A549 (cell line): ENCODE measurements around the gene COPZ1. TPM values are rescaled to one million over a fixed set of nuclear protein-coding genes. Genes with fewer than 3 reads are reported as not detected.
"Not testable (repeated sequence)": the region's sequence is repeated elsewhere in the genome, so short reads cannot be mapped to it uniquely, and the experiment has no call there.

Source experiments
- ATAC-seq, 2 experiments: fragments of 200-7000 bp in 1 of 2; fragments of >200 bp in 1 of 2; cut with Nextera tagmentation in 1 of 2; cut with Tn5 transposase in 1 of 2; 3 replicates each; pipeline versions ENCODE4 v1.8.0 to v1.9.1; 2018 to 2020; ENCODE audit warnings: mild to moderate bottlenecking in 1 of 2, moderate library complexity in 1 of 2
- CTCF ChIA-PET: fragments of 300-600 bp; sonication (Branson Sonifier 250); formaldehyde crosslinking; extraction: SDS; loops from one replicate; lab custom pipeline; 2021; ENCODE audit warnings: antibody characterized with exemption, inconsistent platforms; lab: Yijun Ruan, JAX
- POLR2A ChIA-PET: fragments of 350-600 bp; formaldehyde crosslinking; extraction: SDS; loops from one replicate; lab custom pipeline; 2021; ENCODE audit warnings: antibody characterized with exemption, inconsistent platforms; lab: Yijun Ruan, JAX
- DNase-seq, 2 experiments: peaks; one replicate each; pipeline versions ENCODE4 v3.0.0 to v3.0.0-alpha.2; 2011 to 2016; ENCODE audit warnings: low read depth in 1 of 2, low spot score in 1 of 2
- FAIRE-seq: peaks from 2 replicates; lab custom pipeline; 2011; peaks lifted over from hg19 to GRCh38; lab: Jason Lieb, UNC
- H3K27ac ChIP-seq, 2 experiments: fragments of >200 bp; sonication (Bioruptor Twin); formaldehyde crosslinking; 3 replicates each; pipeline ENCODE4 v1.5.1; 2016 to 2017
- H3K4me1 ChIP-seq: fragments of >200 bp; sonication (Bioruptor Twin); formaldehyde crosslinking; 3 replicates; pipeline ENCODE4 v1.6.1; 2016
- H3K4me2 ChIP-seq: fragments of >200 bp; sonication (Bioruptor Twin); formaldehyde crosslinking; 3 replicates; pipeline ENCODE4 v1.6.1; 2016
- H3K4me3 ChIP-seq: fragments of >200 bp; sonication (Bioruptor Twin); formaldehyde crosslinking; 3 replicates; pipeline ENCODE4 v1.5.1; 2016
- H3K9me3 ChIP-seq: fragments of >200 bp; sonication (Bioruptor Twin); formaldehyde crosslinking; 3 replicates; pipeline ENCODE4 v1.6.1; 2016
- BCL3 ChIP-seq: fragments of >200 bp; sonication (Bioruptor Twin); formaldehyde crosslinking; IDR thresholded peaks from 3 replicates; pipeline ENCODE4 v1.6.1; 2016
- BHLHE40 ChIP-seq: IDR thresholded peaks from 2 replicates; pipeline ENCODE4 v1.6.1; 2012; ENCODE audit warnings: low read depth, low read length, inconsistent platforms
- CBX2 ChIP-seq: fragments of 200-600 bp; sonication (generic); IDR thresholded peaks from 2 replicates; pipeline ENCODE4 v1.6.1; 2016; ENCODE audit warnings: low read depth, mild to moderate bottlenecking, borderline replicate concordance
- CHD2 ChIP-seq: fragments of 150-350 bp; IDR thresholded peaks from 2 replicates; pipeline ENCODE4 v1.6.1; 2014; ENCODE audit warnings: low read length; ENCODE audit not compliant: partially characterized antibody
- CHD4 ChIP-seq: fragments of 200-600 bp; sonication (generic); IDR thresholded peaks from 2 replicates; pipeline ENCODE4 v1.6.1; 2016; ENCODE audit warnings: antibody characterized with exemption, mild to moderate bottlenecking, borderline replicate concordance
- ELK1 ChIP-seq: fragments of 150-350 bp; IDR thresholded peaks from 2 replicates; pipeline ENCODE4 v1.6.1; 2014; ENCODE audit warnings: low read depth, mild to moderate bottlenecking, low read length
- FOSB ChIP-seq: fragments of 250-450 bp; sonication (Bioruptor Pico); IDR thresholded peaks from 2 replicates; pipeline ENCODE4 v1.5.0; 2020; ENCODE audit warnings: mild to moderate bottlenecking, moderate library complexity
- HEYL ChIP-seq: fragments of 250-450 bp; sonication (Bioruptor Pico); IDR thresholded peaks from 2 replicates; pipeline ENCODE4 v1.8.0; 2021; ENCODE audit warnings: mild to moderate bottlenecking, moderate library complexity
- HMGXB4 ChIP-seq: fragments of 250-450 bp; sonication (Bioruptor Pico); IDR thresholded peaks from 2 replicates; pipeline ENCODE4 v1.5.0; 2021; ENCODE audit warnings: mild to moderate bottlenecking, moderate library complexity, borderline replicate concordance
- KDM1A ChIP-seq: fragments of 200-600 bp; sonication (generic); IDR thresholded peaks from 2 replicates; pipeline ENCODE4 v1.6.1; 2016; ENCODE audit warnings: low read depth, mild to moderate bottlenecking
- KDM5A ChIP-seq: fragments of 200-600 bp; sonication (generic); IDR thresholded peaks from 2 replicates; pipeline ENCODE4 v1.6.1; 2016; ENCODE audit warnings: antibody characterized with exemption, mild to moderate bottlenecking
- MAFK ChIP-seq: fragments of 450-650 bp; IDR thresholded peaks from 2 replicates; pipeline ENCODE4 v1.6.1; 2014; ENCODE audit not compliant: partially characterized antibody
- MAX ChIP-seq: IDR thresholded peaks from 2 replicates; pipeline ENCODE4 v1.6.1; 2012
- MYC ChIP-seq: IDR thresholded peaks from 2 replicates; pipeline ENCODE4 v1.6.1; 2012; ENCODE audit warnings: mild to moderate bottlenecking, inconsistent platforms, low read length, improper control_type of control experiment, borderline replicate concordance
- NPAS2 ChIP-seq: fragments of 250-450 bp; sonication (Bioruptor Pico); IDR thresholded peaks from 2 replicates; pipeline ENCODE4 v1.8.0; 2022; ENCODE audit warnings: mild to moderate bottlenecking, moderate library complexity, borderline replicate concordance
- PBX3 ChIP-seq: IDR thresholded peaks from 2 replicates; pipeline ENCODE4 v1.6.1; 2012
- PHF8 ChIP-seq: fragments of 200-600 bp; sonication (generic); IDR thresholded peaks from 2 replicates; pipeline ENCODE4 v1.6.1; 2016; ENCODE audit warnings: low read depth, mild to moderate bottlenecking, antibody characterized with exemption, moderate library complexity, borderline replicate concordance
- RARB ChIP-seq: fragments of 250-450 bp; sonication (Bioruptor Pico); IDR thresholded peaks from 2 replicates; pipeline ENCODE4 v1.8.0; 2021; ENCODE audit warnings: mild to moderate bottlenecking, moderate library complexity
- SMC3 ChIP-seq: fragments of >200 bp; sonication (Bioruptor Twin); formaldehyde crosslinking; IDR thresholded peaks from 3 replicates; pipeline ENCODE4 v1.6.1; 2018; ENCODE audit warnings: inconsistent platforms
- TP53 ChIP-seq: fragments of 250-450 bp; sonication (Bioruptor Pico); IDR thresholded peaks from 2 replicates; pipeline ENCODE4 v1.5.0; 2021; ENCODE audit warnings: mild to moderate bottlenecking, moderate library complexity
- ZC3H11A ChIP-seq: fragments of 450-650 bp; IDR thresholded peaks from 2 replicates; pipeline ENCODE4 v1.6.1; 2014; ENCODE audit warnings: antibody characterized with exemption, mild to moderate bottlenecking
- WGBS: methylation state at CpG from one replicate; pipeline ENCODE4 v1.1.6; 2017; ENCODE audit errors: missing lambda C conversion rate; 5-methylcytosine and 5-hydroxymethylcytosine counted together
- polyA plus RNA-seq, 4 experiments: library from polyadenylated mRNA; depleted of rRNA in 3 of 4; stranded (reverse); fragments of >200 nt; fragmentation: RNase III in 1 of 4; extraction: RNeasy Plus Mini Kit Qiagen cat#74134 plus additional on column Dnase treatment in 1 of 4; gene quantifications; 2 replicates in 3 of 4; 3 replicates in 1 of 4; pipeline ENCODE4 v1.2.3, GENCODE V29; 2011 to 2017

Gene COPZ1
- polyA plus RNA-seq, 2 of the 4 experiments (the other 2 are of a cell fraction) = 300 to 613 TPM

- no peak overlapping the region for H3K4me3 ChIP-seq
- no peak overlapping the region for H3K4me2 ChIP-seq
- FAIRE-seq (no peak), DNase-seq (no peak), ATAC-seq (no peak)
- no peaks in the 10 kb centered on the region for H3K9me3 ChIP-seq
- no peak overlapping the region for H3K27ac ChIP-seq
- WGBS = 70% methylated on average over 5 of the region's 5 CpGs
- peaks cover 6% of the 10 kb centered on the region for H3K4me1 ChIP-seq
- TF ChIP-seq PBX3 = no peak
- TF ChIP-seq MAFK = no peak
- no peak for TF ChIP-seq FOSB (CRISPR knock-in tag)
- no peak for TF ChIP-seq TP53
- TF ChIP-seq NPAS2 (CRISPR knock-in tag) = no peak
- TF ChIP-seq KDM5A = no peak
- TF ChIP-seq BCL3 = no peak
- ChIA-PET CTCF (interaction anchor here (0.8 to 10.2 kb wide), 7 partner anchors 14 to 47 kb away, joined by 3 to 100 read pairs (median 14); partner anchors contain the start of gene NFE2), POLR2A (no interaction called here)
Measured at GRCh38 chr12:54321363-54321762, 3.6 kb upstream of the COPZ1 start.

- peak in 1 of 2 experiments; percentile 39 for DNase-seq
- H3K4me2 ChIP-seq = peak overlapping the region; percentile 59
- peak overlapping the region; percentile 74 for H3K4me3 ChIP-seq
- FAIRE-seq, ATAC-seq, H3K9me3 ChIP-seq: not testable (repeated sequence)
- peaks cover 48% of the 10 kb centered on the region for H3K4me1 ChIP-seq
- H3K27ac ChIP-seq = peak overlapping the region; percentile 85 to 91
- peak; percentile 70 for TF ChIP-seq MAX
- 0 out of 2 replicates have a peak, but pooled peaks have one; percentile 12 for TF ChIP-seq PHF8
- TF ChIP-seq HEYL (CRISPR knock-in tag) = 0 out of 2 replicates have a peak, but pooled peaks have one; percentile 44
- TF ChIP-seq MYC = peak; percentile 74
- peak; percentile 2; the same call in 1 of the 2 replicates for TF ChIP-seq FOSB (CRISPR knock-in tag)
- peak; percentile 52; the same call in 1 of the 2 replicates for TF ChIP-seq KDM5A
- ChIA-PET POLR2A (interaction anchor here (0.6 to 3.2 kb wide), 10 partner anchors 11 to 74 kb away, joined by 3 to 40 read pairs (median 8); partner anchors contain the start of genes CBX5, HNRNPA1 and NFE2), CTCF (interaction anchor here (0.6 to 10.2 kb wide), 42 partner anchors 10 to 113 kb away, joined by 3 to 100 read pairs (median 5); partner anchors contain the start of genes CBX5 and NFE2)
- WGBS = 2% methylated on average over 22 of the region's 22 CpGs
Measured at GRCh38 chr12:54325442-54326109, 645 bp downstream of the COPZ1 start.

GRCh38 chr12:54328595-54329337 lies 3.8 kb downstream of the COPZ1 start:
- TF ChIP-seq HMGXB4 (CRISPR knock-in tag) = no peak
- TF ChIP-seq CHD2 = no peak
- TF ChIP-seq CHD4 = no peak
- TF ChIP-seq BHLHE40 = no peak
- TF ChIP-seq ZC3H11A = no peak
- no peak for TF ChIP-seq KDM1A
- TF ChIP-seq CBX2 = no peak
- TF ChIP-seq MAFK = no peak
- no peak for TF ChIP-seq MYC
- no peak for TF ChIP-seq ELK1
- no peak for TF ChIP-seq RARB (CRISPR knock-in tag)
- TF ChIP-seq SMC3 = no peak
- TF ChIP-seq, all 56 proteins: peak for 0
- FAIRE-seq = no peak
- peaks cover 53% of the 10 kb centered on the region for H3K4me1 ChIP-seq
- peak overlapping the region; percentile 16 for H3K4me2 ChIP-seq
- peak overlapping the region in 1 of 2 experiments; percentile 53; a peak in 2 of 6 replicates for H3K27ac ChIP-seq
- no peak for DNase-seq
- WGBS = 94% methylated on average over 6 of the region's 6 CpGs
- no peak overlapping the region for H3K4me3 ChIP-seq
- ATAC-seq = no peak
- H3K9me3 ChIP-seq = no peaks in the 10 kb centered on the region
- ChIA-PET CTCF (interaction anchor here (0.6 to 10.2 kb wide), 8 partner anchors 6 to 1382 kb away, joined by 3 to 100 read pairs (median 6); no protein-coding TSS in a partner anchor), POLR2A (interaction anchor here (1.0 kb wide), 1 partner anchor 49 kb away, joined by 3 read pairs; the partner anchor contains the start of genes CBX5 and HNRNPA1)
